GM12878 (cell line): Measurements from ENCODE around the gene DOCK1. TPM values are rescaled to one million over a fixed set of nuclear protein-coding genes. Genes with fewer than 3 reads are reported as not detected.

ENCODE experiments used
- ATAC-seq: fragments of 200-7000 bp; cut with Tn5 transposase; 3 replicates; pipeline ENCODE4 v1.9.1; 2020; ENCODE audit warnings: mild to moderate bottlenecking, moderate library complexity
- BruUV-seq: library from RNA; stranded (reverse); fragments of 400-500 nt; replicated peaks from 2 replicates; lab custom pipeline; 2021; lab: Mats Ljungman, UMichigan
- CTCF ChIA-PET: fragments of 300-600 bp; sonication (Branson Sonifier 250); formaldehyde crosslinking; extraction: SDS; loops from one replicate; lab custom pipeline; 2021; ENCODE audit warnings: inconsistent platforms; lab: Yijun Ruan, JAX
- POLR2A ChIA-PET: fragments of 350-600 bp; formaldehyde crosslinking; extraction: SDS; loops from one replicate; lab custom pipeline; 2021; ENCODE audit warnings: inconsistent platforms; lab: Charles Lee
- RAD21 ChIA-PET: fragments of 300-600 bp; sonication (Branson Sonifier 250); formaldehyde crosslinking; loops from one replicate; lab custom pipeline; 2023; ENCODE audit warnings: antibody characterized with exemption; ENCODE audit not compliant: unreplicated experiment; lab: Charles Lee
- SMC1A ChIA-PET: fragments of 300-600 bp; sonication (Branson Sonifier 250); formaldehyde crosslinking; loops from one replicate; lab custom pipeline; 2023; ENCODE audit not compliant: unreplicated experiment, uncharacterized antibody; lab: Charles Lee
- DNase-seq: peaks from one replicate; pipeline ENCODE4 v3.0.0-alpha.2; 2011; ENCODE audit warnings: low read depth, low spot score
- FAIRE-seq: peaks from 3 replicates; lab custom pipeline; 2011; peaks lifted over from hg19 to GRCh38; lab: Jason Lieb, UNC
- H2AFZ ChIP-seq: 2 replicates; pipeline ENCODE4 v1.6.0; 2011; ENCODE audit warnings: low read depth, low read length, control low read depth; ENCODE audit not compliant: control insufficient read depth
- H3K27ac ChIP-seq: 2 replicates; pipeline ENCODE4 v1.5.1; 2011; ENCODE audit warnings: control low read depth; ENCODE audit not compliant: control insufficient read depth, insufficient read depth
- H3K27me3 ChIP-seq, 2 experiments: replicated peaks in 1 of 2; 2 replicates each; pipeline versions ENCODE4 v1.6.0 to v1.6.1; 2011; ENCODE audit warnings: low read length in 1 of 2; ENCODE audit not compliant: control insufficient read depth in 2 of 2, insufficient read depth in 2 of 2
- H3K36me3 ChIP-seq, 2 experiments: 2 replicates each; pipeline ENCODE4 v1.5.1; 2011; ENCODE audit warnings: low read length in 1 of 2; ENCODE audit not compliant: control insufficient read depth in 2 of 2, insufficient read depth in 2 of 2
- H3K4me1 ChIP-seq: 2 replicates; pipeline ENCODE4 v1.6.1; 2011; ENCODE audit warnings: mild to moderate bottlenecking, low read length, moderate library complexity, mixed read lengths; ENCODE audit not compliant: control insufficient read depth, insufficient read depth
- H3K4me2 ChIP-seq: 2 replicates; pipeline ENCODE4 v1.6.0; 2011; ENCODE audit warnings: control low read depth; ENCODE audit not compliant: control insufficient read depth, insufficient read depth
- H3K4me3 ChIP-seq: fragments of 200-600 bp; sonication (generic); 2 replicates; pipeline ENCODE4 v1.5.1; 2016
- H3K79me2 ChIP-seq: 2 replicates; pipeline ENCODE4 v1.6.0; 2011; ENCODE audit warnings: low read length; ENCODE audit not compliant: control insufficient read depth, insufficient read depth
- H3K9ac ChIP-seq: 2 replicates; pipeline ENCODE4 v1.8.0; 2011; ENCODE audit warnings: low read length, control low read depth, mixed read lengths; ENCODE audit not compliant: control insufficient read depth, insufficient read depth
- H3K9me3 ChIP-seq: replicated peaks from 3 replicates; pipeline ENCODE4 v1.5.1; 2011; ENCODE audit warnings: mild to moderate bottlenecking, low read length; ENCODE audit not compliant: control insufficient read depth, insufficient read depth
- H4K20me1 ChIP-seq: 2 replicates; pipeline ENCODE4 v1.6.0; 2011; ENCODE audit not compliant: control insufficient read depth, insufficient read depth
- ATF7 ChIP-seq: fragments of 450-650 bp; IDR thresholded peaks from 2 replicates; pipeline ENCODE4 v1.6.1; 2016; ENCODE audit warnings: low read depth, mild to moderate bottlenecking
- CHD1 ChIP-seq: IDR thresholded peaks from 2 replicates; pipeline ENCODE4 v1.6.1; 2012; ENCODE audit warnings: low read depth, low read length, improper control_type of control experiment
- GATAD2B ChIP-seq: fragments of 450-650 bp; conservative IDR thresholded peaks from 2 replicates; pipeline ENCODE4 v1.6.1; 2017; ENCODE audit warnings: low read depth, mild to moderate bottlenecking, moderate library complexity
- JUND ChIP-seq: IDR thresholded peaks from 2 replicates; pipeline ENCODE4 v1.6.1; 2012; ENCODE audit warnings: low read depth, mild to moderate bottlenecking, low read length, improper control_type of control experiment, moderate library complexity
- MYB ChIP-seq: fragments of 150-350 bp; IDR thresholded peaks from 2 replicates; pipeline ENCODE4 v1.6.1; 2014; ENCODE audit warnings: mild to moderate bottlenecking, low read depth, low read length, borderline replicate concordance
- NFXL1 ChIP-seq: fragments of 450-650 bp; IDR thresholded peaks from 2 replicates; pipeline ENCODE4 v1.6.1; 2017; ENCODE audit warnings: antibody characterized with exemption, mild to moderate bottlenecking, borderline replicate concordance
- NFYA ChIP-seq: IDR thresholded peaks from 2 replicates; pipeline ENCODE4 v1.6.1; 2011; ENCODE audit warnings: low read depth, mild to moderate bottlenecking, low read length, improper control_type of control experiment, borderline replicate concordance
- SMAD1 ChIP-seq: fragments of 450-650 bp; IDR thresholded peaks from 2 replicates; pipeline ENCODE4 v1.6.1; 2018; ENCODE audit warnings: mild to moderate bottlenecking, low read depth; ENCODE audit not compliant: partially characterized antibody
- SMARCA5 ChIP-seq: fragments of 450-650 bp; IDR thresholded peaks from 2 replicates; pipeline ENCODE4 v1.6.1; 2017; ENCODE audit warnings: mild to moderate bottlenecking
- STAT1 ChIP-seq: fragments of 450-650 bp; conservative IDR thresholded peaks from 2 replicates; pipeline ENCODE4 v1.6.1; 2014; ENCODE audit warnings: antibody characterized with exemption, mild to moderate bottlenecking
- ZZZ3 ChIP-seq: IDR thresholded peaks from 2 replicates; pipeline ENCODE4 v1.6.1; 2011; ENCODE audit warnings: low read depth; ENCODE audit not compliant: control insufficient read depth, insufficient read length
- WGBS: methylation state at CpG from one replicate; pipeline ENCODE4 v1.1.6; 2016; ENCODE audit warnings: low lambda C conversion rate; ENCODE audit not compliant: insufficient replicate concordance, insufficient coverage; ENCODE audit errors: missing lambda C conversion rate; 5-methylcytosine and 5-hydroxymethylcytosine counted together
- in situ Hi-C: fragments of 300-500 bp; cut with MboI; formaldehyde crosslinking; loops from 9 replicates; pipeline ENCODE4 v1.14.3; 2018; ENCODE audit warnings: mixed read lengths
- intact Hi-C: fragments of 100-400 bp; cut with micrococcal nuclease; formaldehyde crosslinking; loops from one replicate; pipeline ENCODE4 v1.14.2; 2022; ENCODE audit not compliant: unreplicated experiment
- polyA plus RNA-seq, 11 experiments: library from polyadenylated mRNA; depleted of rRNA in 4 of 11; unstranded in 6 of 11; stranded (reverse) in 5 of 11; fragments of >200 nt; fragmentation: Nextera tagmentation in 4 of 11; fragmentation: Illumina TruSeq in 1 of 11; extraction: Ambion mirVana in 4 of 11; extraction: Trizol in 1 of 11; gene quantifications; 1 replicate in 1 of 11; 2 replicates in 10 of 11; pipeline versions ENCODE4 v1.2.1 to v1.2.3, GENCODE V29; 2011 to 2016; ENCODE audit warnings: inconsistent platforms in 2 of 11, missing spikeins in 2 of 11, low read depth in 1 of 11
- total RNA-seq, 4 experiments: library from RNA; depleted of rRNA in 3 of 4; stranded (reverse); fragments of >200 nt in 3 of 4; fragmentation: Illumina TruSeq in 1 of 4; extraction: Trizol in 1 of 4; gene quantifications; 2 replicates each; pipeline versions ENCODE4 v1.2.1 to v1.2.3, GENCODE V29; 2013 to 2021
- TF ChIP-seq, protein P1 (sequence below): IDR thresholded peaks from 2 replicates; pipeline ENCODE4 v1.6.1; 2012; ENCODE audit warnings: low read depth, low read length, improper control_type of control experiment
- TF ChIP-seq, protein P2 (sequence below): fragments of 450-650 bp; IDR thresholded peaks from 2 replicates; pipeline ENCODE4 v1.6.1; 2016; ENCODE audit warnings: mild to moderate bottlenecking
- TF ChIP-seq, protein P3 (sequence below): fragments of 450-650 bp; IDR thresholded peaks from 2 replicates; pipeline ENCODE4 v1.6.1; 2017; ENCODE audit warnings: low read depth, mild to moderate bottlenecking, moderate library complexity
- TF ChIP-seq, protein P4 (sequence below): IDR thresholded peaks from 2 replicates; pipeline ENCODE4 v1.6.1; 2011; ENCODE audit warnings: low read depth, mild to moderate bottlenecking, low read length, moderate library complexity, borderline replicate concordance; ENCODE audit errors: extremely low read depth
- TF ChIP-seq, protein P5 (sequence below): fragments of 150-350 bp; IDR thresholded peaks from 2 replicates; pipeline ENCODE4 v1.6.1; 2014; ENCODE audit warnings: mild to moderate bottlenecking, low read depth, low read length

DOCK1 gene
- total and polyA plus RNA-seq, 10 of the 15 experiments (the other 5 are each of a cell fraction or from before 2014, with no cell fraction given) = 0.05 to 0.18 TPM; not detected in 8

DNA sequence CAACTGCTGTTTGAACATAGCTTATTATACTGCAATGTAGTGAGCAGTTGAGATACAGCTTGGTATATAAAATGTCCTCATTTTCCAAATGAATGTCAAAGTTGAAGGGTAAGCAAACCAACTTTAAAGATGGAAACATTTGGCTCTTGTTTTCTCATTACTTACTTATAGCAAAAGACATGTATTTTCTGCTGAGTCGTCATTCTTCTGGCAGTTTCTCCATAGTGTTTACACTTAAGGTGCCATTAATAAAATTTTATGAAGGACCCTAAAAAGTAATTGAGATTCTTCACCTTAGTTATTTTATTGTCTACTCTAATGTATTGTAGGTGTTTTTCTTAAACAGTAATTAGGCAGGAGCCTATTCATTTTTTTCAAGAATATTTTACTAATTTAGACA is 222.6 kb downstream of the DOCK1 start (continued):
- no peak for TF ChIP-seq SMAD1
- TF ChIP-seq, all 136 proteins: peak for 0

DNA sequence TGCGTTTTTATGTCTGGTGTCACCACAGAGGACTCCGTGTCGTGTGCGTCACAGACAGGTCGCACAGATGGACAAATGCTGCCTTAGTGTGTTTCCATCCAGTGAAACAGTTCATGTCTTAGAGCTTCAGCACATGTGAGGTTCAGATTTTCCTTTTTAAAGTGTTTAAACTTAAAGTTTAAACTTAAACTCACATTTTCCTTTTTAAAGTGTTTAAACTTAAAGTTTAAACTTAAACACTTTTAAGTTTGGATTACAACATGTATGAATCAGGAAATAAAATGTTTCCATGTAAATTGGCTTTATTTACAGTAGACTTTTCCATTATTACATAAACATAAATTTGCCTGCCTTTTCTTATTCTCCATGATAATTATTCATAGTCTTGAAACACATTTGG is 223.9 kb downstream of the DOCK1 start:
- in situ Hi-C loops (no loop called here), intact Hi-C loops (no loop called here)
- Histone ChIP-seq H4K20me1 (no peaks in the 10 kb centered on the region), H3K79me2 (no peaks in the 10 kb centered on the region), H3K4me2 (no peak overlapping the region), H3K9me3 (no peaks in the 10 kb centered on the region), H3K4me3 (no peak overlapping the region), H3K9ac (no peak overlapping the region), H2AFZ (no peak overlapping the region), H3K27ac (no peak overlapping the region), H3K36me3 (no peaks in the 10 kb centered on the region), H3K27me3 (no peaks in the 10 kb centered on the region), H3K4me1 (no peaks in the 10 kb centered on the region)
- DNase-seq (no peak), FAIRE-seq (no peak), ATAC-seq (no peak)
- CTCF ChIA-PET = no interaction called here
- SMC1A ChIA-PET = no interaction called here
- no TSS peak for BruUV-seq
- 44% methylated on average over 5 of the region's 5 CpGs for WGBS
- RAD21 ChIA-PET = no interaction called here
- POLR2A ChIA-PET = no interaction called here
- TF ChIP-seq SMARCA5 (no peak), JUND (no peak), ATF7 (no peak), NFYA (no peak), NFXL1 (no peak), GATAD2B (no peak), SMAD1 (no peak), ZZZ3 (no peak), STAT1 (no peak), MYB (no peak), CHD1 (no peak)
- TF ChIP-seq, protein P1, sequence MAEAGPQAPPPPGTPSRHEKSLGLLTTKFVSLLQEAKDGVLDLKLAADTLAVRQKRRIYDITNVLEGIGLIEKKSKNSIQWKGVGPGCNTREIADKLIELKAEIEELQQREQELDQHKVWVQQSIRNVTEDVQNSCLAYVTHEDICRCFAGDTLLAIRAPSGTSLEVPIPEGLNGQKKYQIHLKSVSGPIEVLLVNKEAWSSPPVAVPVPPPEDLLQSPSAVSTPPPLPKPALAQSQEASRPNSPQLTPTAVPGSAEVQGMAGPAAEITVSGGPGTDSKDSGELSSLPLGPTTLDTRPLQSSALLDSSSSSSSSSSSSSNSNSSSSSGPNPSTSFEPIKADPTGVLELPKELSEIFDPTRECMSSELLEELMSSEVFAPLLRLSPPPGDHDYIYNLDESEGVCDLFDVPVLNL = no peak
- TF ChIP-seq, protein P2, sequence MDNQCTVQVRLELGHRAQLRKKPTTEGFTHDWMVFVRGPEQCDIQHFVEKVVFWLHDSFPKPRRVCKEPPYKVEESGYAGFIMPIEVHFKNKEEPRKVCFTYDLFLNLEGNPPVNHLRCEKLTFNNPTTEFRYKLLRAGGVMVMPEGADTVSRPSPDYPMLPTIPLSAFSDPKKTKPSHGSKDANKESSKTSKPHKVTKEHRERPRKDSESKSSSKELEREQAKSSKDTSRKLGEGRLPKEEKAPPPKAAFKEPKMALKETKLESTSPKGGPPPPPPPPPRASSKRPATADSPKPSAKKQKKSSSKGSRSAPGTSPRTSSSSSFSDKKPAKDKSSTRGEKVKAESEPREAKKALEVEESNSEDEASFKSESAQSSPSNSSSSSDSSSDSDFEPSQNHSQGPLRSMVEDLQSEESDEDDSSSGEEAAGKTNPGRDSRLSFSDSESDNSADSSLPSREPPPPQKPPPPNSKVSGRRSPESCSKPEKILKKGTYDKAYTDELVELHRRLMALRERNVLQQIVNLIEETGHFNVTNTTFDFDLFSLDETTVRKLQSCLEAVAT = no peak
- TF ChIP-seq, protein P3, sequence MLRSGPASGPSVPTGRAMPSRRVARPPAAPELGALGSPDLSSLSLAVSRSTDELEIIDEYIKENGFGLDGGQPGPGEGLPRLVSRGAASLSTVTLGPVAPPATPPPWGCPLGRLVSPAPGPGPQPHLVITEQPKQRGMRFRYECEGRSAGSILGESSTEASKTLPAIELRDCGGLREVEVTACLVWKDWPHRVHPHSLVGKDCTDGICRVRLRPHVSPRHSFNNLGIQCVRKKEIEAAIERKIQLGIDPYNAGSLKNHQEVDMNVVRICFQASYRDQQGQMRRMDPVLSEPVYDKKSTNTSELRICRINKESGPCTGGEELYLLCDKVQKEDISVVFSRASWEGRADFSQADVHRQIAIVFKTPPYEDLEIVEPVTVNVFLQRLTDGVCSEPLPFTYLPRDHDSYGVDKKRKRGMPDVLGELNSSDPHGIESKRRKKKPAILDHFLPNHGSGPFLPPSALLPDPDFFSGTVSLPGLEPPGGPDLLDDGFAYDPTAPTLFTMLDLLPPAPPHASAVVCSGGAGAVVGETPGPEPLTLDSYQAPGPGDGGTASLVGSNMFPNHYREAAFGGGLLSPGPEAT = no peak
- TF ChIP-seq, protein P4, sequence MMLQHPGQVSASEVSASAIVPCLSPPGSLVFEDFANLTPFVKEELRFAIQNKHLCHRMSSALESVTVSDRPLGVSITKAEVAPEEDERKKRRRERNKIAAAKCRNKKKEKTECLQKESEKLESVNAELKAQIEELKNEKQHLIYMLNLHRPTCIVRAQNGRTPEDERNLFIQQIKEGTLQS = no peak
- TF ChIP-seq, protein P5, sequence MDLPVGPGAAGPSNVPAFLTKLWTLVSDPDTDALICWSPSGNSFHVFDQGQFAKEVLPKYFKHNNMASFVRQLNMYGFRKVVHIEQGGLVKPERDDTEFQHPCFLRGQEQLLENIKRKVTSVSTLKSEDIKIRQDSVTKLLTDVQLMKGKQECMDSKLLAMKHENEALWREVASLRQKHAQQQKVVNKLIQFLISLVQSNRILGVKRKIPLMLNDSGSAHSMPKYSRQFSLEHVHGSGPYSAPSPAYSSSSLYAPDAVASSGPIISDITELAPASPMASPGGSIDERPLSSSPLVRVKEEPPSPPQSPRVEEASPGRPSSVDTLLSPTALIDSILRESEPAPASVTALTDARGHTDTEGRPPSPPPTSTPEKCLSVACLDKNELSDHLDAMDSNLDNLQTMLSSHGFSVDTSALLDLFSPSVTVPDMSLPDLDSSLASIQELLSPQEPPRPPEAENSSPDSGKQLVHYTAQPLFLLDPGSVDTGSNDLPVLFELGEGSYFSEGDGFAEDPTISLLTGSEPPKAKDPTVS = no peak
